Suppressor macrophage (primary cell): Measurements from ENCODE around the gene SSX3.
A peak's percentile ranks its signal among the peaks of the same experiment; 100 is the strongest.
"Not testable (repeated sequence)": the region's sequence is repeated elsewhere in the genome, so short reads cannot be mapped to it uniquely, and the experiment has no call there.

Source experiments
- DNase-seq, 4 experiments: peaks; one replicate each; pipeline ENCODE4 v3.0.0-alpha.2; 2020 to 2022
- total RNA-seq, 17 experiments: gene quantifications; one replicate each; lab custom pipeline; 2026; ENCODE audit warnings: mixed read lengths in 6 of 17, inconsistent platforms in 3 of 17; lab: John Stamatoyannopoulos, UW

Gene SSX3
- 0 to 0.99 (median 0) reads per million in 17 experiments for total RNA-seq

DNA sequence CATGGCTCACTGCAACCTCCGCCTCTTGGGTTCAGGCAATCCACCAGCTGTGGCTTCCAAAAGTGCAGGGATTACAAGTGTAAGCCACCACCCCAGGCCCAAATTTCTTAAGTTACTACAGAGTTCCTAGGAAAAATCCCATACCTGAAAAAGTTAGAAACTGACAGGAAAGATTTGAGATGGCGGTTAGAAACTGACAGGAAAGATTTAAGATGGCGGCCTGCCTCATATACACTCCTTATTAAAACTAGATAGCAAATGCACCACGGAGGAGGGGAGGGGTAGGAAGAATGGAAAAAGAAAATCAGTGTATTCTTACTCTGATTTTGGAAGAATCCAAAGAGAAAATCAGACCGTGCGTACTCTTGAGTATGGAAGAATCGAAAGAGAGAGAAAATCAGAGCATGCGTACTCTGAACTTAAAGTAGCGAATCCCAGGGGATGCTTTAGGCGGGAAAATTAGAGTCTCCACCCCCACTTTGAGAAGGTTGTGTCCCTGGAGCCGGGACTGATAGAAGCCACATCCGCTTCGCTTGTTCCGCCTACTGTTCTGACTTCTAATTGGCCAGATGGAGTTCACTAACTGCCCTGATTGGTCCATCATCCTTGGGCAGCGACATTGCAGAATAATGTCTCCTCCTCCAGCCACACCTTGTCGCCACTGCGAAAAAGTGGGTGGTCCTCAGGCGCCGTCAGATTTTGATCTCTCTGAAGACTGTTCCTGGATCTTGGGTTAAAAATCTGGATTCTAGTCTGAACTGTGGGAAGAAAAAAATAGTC is at the start of gene SSX3:
TSS of gene SSX3 (minus strand) at position 389 of the 780 bp plus-strand sequence. CDS start 1,454 bp downstream, outside the sequence.
- not testable (repeated sequence) for DNase-seq

GRCh38 chrX:48397825-48398224 is 41.3 kb upstream of the SSX3 start:
- DNase-seq, result peak in 2 of 4 experiments; percentile 0

GRCh38 chrX:48396931-48397330 is 40.4 kb upstream of the SSX3 start:
- DNase-seq, result not testable (repeated sequence)

DNA sequence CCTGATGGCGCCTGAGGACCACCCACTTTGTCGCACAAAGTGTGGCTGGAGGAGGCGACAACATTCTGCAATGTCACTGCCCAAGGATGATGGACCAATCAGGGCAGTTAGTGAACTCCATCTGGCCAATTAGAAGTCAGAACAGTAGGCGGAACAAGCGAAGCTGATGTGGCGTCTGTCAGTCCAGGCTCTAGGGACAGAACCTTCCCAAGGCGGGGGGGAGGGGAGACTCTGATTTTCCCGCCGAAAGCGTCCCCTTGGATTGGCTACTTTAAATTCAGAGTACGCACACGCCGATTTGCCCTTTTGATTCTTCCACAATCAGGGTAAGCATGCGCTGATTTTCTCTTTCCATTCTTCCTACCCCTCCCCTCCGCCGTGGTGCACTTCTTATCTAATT is 26.7 kb upstream of the SSX3 start, which contains the start of gene SSX4:
TSS of gene SSX4 (plus strand) at position 301 of the 400 bp plus-strand sequence. CDS start 515 bp downstream, outside the sequence.
- not testable (repeated sequence) for DNase-seq

- DNase-seq, result not testable (repeated sequence)
Observed at GRCh38 chrX:48370408-48370807, 13.9 kb upstream of the SSX3 start.

- DNase-seq, result not testable (repeated sequence)
Observed at GRCh38 chrX:48367717-48368408, 11.4 kb upstream of the SSX3 start.

DNA sequence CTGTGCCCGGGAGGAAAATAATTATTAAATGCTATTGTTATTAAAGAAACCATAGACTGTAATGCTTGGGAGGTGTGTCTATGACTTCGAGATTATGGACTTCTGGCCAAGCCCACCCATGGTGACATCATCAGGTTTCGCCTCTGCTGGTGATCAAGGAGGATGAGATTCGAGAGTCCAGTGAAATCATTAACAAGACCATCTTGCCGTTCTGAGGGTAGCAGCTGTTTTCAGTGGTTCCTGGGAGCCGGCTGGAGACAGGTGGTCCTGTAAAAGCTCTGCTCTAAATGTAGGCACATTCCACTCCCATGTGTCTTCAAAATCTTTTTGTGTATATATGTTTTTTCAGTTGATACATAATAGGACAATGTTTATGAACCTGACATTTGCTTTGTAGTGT is 2.8 kb upstream of the SSX3 start:
- not testable (repeated sequence) for DNase-seq

- DNase-seq, result no peak
Observed at GRCh38 chrX:48357681-48358080, 1.2 kb upstream of the SSX3 start.

DNA sequence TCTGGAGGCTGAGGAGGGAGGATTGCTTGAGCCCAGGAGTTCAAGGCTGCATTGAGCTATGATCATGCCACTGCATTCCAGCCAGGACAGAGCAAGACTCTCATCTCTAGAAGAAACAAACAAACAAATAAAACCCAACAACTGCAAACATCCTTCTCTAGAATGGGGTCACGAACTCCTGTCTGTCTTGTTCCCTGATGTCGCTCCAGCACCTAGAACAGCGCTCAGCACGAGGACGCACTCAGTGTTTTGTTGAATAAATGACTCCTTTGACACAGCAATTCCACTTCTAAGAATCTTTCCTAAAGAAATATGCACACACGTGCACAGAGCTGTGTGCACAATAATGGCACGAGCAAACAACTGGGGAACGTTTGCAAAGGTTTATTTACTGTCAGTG is 10.4 kb downstream of the SSX3 start:
- DNase-seq, result not testable (repeated sequence)

- not testable (repeated sequence) for DNase-seq
Observed at GRCh38 chrX:48313996-48314395, 42.5 kb downstream of the SSX3 start.

DNA sequence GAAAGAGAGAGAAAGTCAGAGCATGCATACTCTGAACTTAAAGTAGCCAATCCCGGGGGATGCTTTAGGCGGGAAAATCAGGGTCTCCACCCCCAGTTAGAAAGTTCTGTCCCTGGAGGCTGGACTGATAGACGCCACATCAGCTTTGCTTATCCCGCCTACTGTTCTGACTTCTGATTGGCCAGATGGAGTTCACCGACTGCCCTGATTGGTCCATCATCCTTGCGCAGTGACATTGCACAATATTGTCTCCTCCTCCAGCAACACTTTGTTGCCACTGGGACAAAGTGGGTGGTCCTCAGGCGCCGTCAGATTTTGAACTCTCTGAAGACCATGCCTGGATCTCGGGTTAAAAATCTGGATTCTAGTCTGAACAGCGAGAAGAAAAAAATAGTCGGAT is 50.3 kb downstream of the SSX3 start:
- DNase-seq, result no peak
